HCT116 (cell line): Measurements from ENCODE around the gene MBP. TPM values are rescaled to one million over a fixed set of nuclear protein-coding genes. Genes with fewer than 3 reads are reported as not detected.

ENCODE experiments used
- CBX3 ChIP-seq: IDR thresholded peaks from 2 replicates; pipeline ENCODE4 v1.6.1; 2012; ENCODE audit warnings: low read depth
- CEBPB ChIP-seq: IDR thresholded peaks from 2 replicates; pipeline ENCODE4 v1.6.1; 2012; ENCODE audit warnings: low read depth
- EGR1 ChIP-seq: IDR thresholded peaks from 2 replicates; pipeline ENCODE4 v1.6.1; 2012; ENCODE audit warnings: low read depth
- ELF1 ChIP-seq: IDR thresholded peaks from 2 replicates; pipeline ENCODE4 v1.6.1; 2012; ENCODE audit warnings: low read depth, borderline replicate concordance
- POLR2A ChIP-seq: IDR thresholded peaks from 2 replicates; pipeline ENCODE4 v1.7.0; 2011; ENCODE audit warnings: borderline replicate concordance; ENCODE audit not compliant: insufficient read depth, insufficient read length; ENCODE audit errors: extremely low read depth
- POLR2AphosphoS5 ChIP-seq: IDR thresholded peaks from 2 replicates; pipeline ENCODE4 v1.6.1; 2011; ENCODE audit warnings: mild to moderate bottlenecking, low read depth, low read length, moderate library complexity
- RAD21 ChIP-seq: IDR thresholded peaks from 2 replicates; pipeline ENCODE4 v1.6.1; 2012; ENCODE audit warnings: low read depth, mild to moderate bottlenecking
- SIN3A ChIP-seq: IDR thresholded peaks from 2 replicates; pipeline ENCODE4 v1.6.1; 2012; ENCODE audit warnings: low read depth
- TCF7L2 ChIP-seq: IDR thresholded peaks from 2 replicates; pipeline ENCODE4 v1.7.0; 2011; ENCODE audit warnings: borderline replicate concordance, inconsistent platforms; ENCODE audit not compliant: insufficient read depth, insufficient read length; ENCODE audit errors: extremely low read depth
- ZFX ChIP-seq: fragments of 450-650 bp; IDR thresholded peaks from 2 replicates; pipeline ENCODE4 v1.6.1; 2017
- total RNA-seq: library from RNA; stranded (reverse); gene quantifications from one replicate; pipeline ENCODE4 v1.2.1, GENCODE V29; 2021; ENCODE audit not compliant: unreplicated experiment
- TF ChIP-seq, protein P1 (sequence below): IDR thresholded peaks from 2 replicates; pipeline ENCODE4 v1.6.1; 2011; ENCODE audit warnings: mild to moderate bottlenecking, low read length, moderate library complexity; ENCODE audit not compliant: insufficient replicate concordance; ENCODE audit errors: extremely low read depth
- TF ChIP-seq, protein P2 (sequence below): IDR thresholded peaks from 2 replicates; pipeline ENCODE4 v1.6.1; 2012; ENCODE audit warnings: low read depth
- TF ChIP-seq, protein P3 (sequence below): IDR thresholded peaks from 2 replicates; pipeline ENCODE4 v1.6.1; 2012

MBP gene
- total RNA-seq, 1 experiment from 2014 or later, result 34.9 TPM

DNA sequence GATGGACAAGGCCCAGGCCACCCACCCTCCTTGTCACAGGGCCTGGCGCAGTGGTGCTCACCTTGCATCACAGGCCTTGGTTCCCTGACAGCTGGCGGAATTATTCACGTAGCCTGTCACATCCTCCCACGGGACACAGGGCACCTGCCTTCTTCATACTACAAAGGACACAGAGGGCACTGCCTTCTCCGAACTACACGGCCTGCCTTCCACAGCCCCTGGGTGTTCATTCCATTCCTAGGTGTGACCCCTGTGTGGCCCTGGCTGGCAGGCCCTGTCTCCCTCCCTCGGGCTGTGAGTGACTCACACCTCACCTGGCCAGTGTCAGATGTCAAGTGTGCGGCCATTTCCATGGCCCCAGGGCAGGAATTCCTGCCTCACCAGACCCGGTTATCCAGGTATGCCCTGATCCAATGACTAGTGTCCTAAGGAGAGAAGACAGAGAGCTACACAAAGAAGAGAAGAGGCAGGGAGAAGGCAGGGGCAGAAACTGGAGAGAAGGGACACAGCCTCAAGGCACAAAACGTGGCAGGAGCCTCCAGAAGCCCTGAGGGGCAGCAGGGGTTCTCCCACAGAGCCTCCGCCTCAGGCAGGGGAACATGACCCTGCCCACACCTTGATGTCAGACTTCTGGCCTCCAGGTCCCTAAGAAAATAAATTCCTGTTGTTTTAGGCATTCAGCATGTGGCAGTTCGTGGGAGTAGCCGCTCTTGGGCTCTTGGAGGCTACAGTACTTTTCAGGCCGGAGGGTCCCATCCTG is 43.4 kb downstream of the MBP start (continued):
- TF ChIP-seq, protein P1, sequence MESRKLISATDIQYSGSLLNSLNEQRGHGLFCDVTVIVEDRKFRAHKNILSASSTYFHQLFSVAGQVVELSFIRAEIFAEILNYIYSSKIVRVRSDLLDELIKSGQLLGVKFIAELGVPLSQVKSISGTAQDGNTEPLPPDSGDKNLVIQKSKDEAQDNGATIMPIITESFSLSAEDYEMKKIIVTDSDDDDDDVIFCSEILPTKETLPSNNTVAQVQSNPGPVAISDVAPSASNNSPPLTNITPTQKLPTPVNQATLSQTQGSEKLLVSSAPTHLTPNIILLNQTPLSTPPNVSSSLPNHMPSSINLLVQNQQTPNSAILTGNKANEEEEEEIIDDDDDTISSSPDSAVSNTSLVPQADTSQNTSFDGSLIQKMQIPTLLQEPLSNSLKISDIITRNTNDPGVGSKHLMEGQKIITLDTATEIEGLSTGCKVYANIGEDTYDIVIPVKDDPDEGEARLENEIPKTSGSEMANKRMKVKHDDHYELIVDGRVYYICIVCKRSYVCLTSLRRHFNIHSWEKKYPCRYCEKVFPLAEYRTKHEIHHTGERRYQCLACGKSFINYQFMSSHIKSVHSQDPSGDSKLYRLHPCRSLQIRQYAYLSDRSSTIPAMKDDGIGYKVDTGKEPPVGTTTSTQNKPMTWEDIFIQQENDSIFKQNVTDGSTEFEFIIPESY, result no peak
- TF ChIP-seq ELF1, result no peak
- no peak for TF ChIP-seq RAD21
- peak; percentile 62; the same call in 1 of the 2 replicates for TF ChIP-seq CEBPB
- TF ChIP-seq EGR1, result no peak
- TF ChIP-seq ZFX, result 0 out of 2 replicates have a peak, but pooled peaks have one; percentile 15
- peak; percentile 55; the same call in 1 of the 2 replicates for TF ChIP-seq POLR2AphosphoS5
- peak; percentile 60; the same call in 1 of the 2 replicates for TF ChIP-seq CBX3
- TF ChIP-seq, protein P2, sequence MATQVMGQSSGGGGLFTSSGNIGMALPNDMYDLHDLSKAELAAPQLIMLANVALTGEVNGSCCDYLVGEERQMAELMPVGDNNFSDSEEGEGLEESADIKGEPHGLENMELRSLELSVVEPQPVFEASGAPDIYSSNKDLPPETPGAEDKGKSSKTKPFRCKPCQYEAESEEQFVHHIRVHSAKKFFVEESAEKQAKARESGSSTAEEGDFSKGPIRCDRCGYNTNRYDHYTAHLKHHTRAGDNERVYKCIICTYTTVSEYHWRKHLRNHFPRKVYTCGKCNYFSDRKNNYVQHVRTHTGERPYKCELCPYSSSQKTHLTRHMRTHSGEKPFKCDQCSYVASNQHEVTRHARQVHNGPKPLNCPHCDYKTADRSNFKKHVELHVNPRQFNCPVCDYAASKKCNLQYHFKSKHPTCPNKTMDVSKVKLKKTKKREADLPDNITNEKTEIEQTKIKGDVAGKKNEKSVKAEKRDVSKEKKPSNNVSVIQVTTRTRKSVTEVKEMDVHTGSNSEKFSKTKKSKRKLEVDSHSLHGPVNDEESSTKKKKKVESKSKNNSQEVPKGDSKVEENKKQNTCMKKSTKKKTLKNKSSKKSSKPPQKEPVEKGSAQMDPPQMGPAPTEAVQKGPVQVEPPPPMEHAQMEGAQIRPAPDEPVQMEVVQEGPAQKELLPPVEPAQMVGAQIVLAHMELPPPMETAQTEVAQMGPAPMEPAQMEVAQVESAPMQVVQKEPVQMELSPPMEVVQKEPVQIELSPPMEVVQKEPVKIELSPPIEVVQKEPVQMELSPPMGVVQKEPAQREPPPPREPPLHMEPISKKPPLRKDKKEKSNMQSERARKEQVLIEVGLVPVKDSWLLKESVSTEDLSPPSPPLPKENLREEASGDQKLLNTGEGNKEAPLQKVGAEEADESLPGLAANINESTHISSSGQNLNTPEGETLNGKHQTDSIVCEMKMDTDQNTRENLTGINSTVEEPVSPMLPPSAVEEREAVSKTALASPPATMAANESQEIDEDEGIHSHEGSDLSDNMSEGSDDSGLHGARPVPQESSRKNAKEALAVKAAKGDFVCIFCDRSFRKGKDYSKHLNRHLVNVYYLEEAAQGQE, result no peak
- TF ChIP-seq, protein P3, sequence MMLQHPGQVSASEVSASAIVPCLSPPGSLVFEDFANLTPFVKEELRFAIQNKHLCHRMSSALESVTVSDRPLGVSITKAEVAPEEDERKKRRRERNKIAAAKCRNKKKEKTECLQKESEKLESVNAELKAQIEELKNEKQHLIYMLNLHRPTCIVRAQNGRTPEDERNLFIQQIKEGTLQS, result no peak; the same call in 1 of the 2 replicates
- TF ChIP-seq SIN3A, result peak; percentile 88; the same call in 1 of the 2 replicates
- peak; percentile 18 for TF ChIP-seq TCF7L2
- TF ChIP-seq POLR2A, result no peak
